ENCODE data around the gene TREX2. TPM values are rescaled to one million over a fixed set of nuclear protein-coding genes. Genes with fewer than 3 reads are reported as not detected.
A peak's percentile ranks its signal among the peaks of the same experiment; 100 is the strongest.

TREX2 gene
- total RNA-seq, 3 donors from 2014 or later: 1.0 to 4.3 (median 1.9) TPM

GRCh38 chrX:153446950-153447580 lies 1.2 kb upstream of the TREX2 start:
- no peak overlapping the region for H3K4me3 ChIP-seq
- DNase-seq (ENCODE audit: low spot score in 2 of 2): no peak
- intact Hi-C loops (cut with DNase I; ENCODE audit: low total_unique reads): no loop called here
- H3K4me1 ChIP-seq: no peaks in the 10 kb centered on the region
- peaks cover 0 to 14% of the 10 kb centered on the region in 2 donors for H3K27me3 ChIP-seq
- no peaks in the 10 kb centered on the region for H3K36me3 ChIP-seq
- TF ChIP-seq CTCF (IDR thresholded peaks at IDR 0.05) (no peak), POLR2A (IDR thresholded peaks at IDR 0.05) (no peak), POLR2AphosphoS5 (IDR thresholded peaks at IDR 0.05) (no peak)
- no peak overlapping the region for H3K27ac ChIP-seq
- no peaks in the 10 kb centered on the region for H3K9me3 ChIP-seq

- Histone ChIP-seq H3K4me1 (no peaks in the 10 kb centered on the region), H3K27me3 (peaks cover 0 to 14% of the 10 kb centered on the region in 2 donors), H3K4me3 (no peak overlapping the region), H3K36me3 (no peaks in the 10 kb centered on the region), H3K27ac (no peak overlapping the region), H3K9me3 (no peaks in the 10 kb centered on the region)
- intact Hi-C loops (cut with DNase I; ENCODE audit: low total_unique reads): no loop called here
- no peak for TF ChIP-seq POLR2A (IDR thresholded peaks at IDR 0.05)
- no peak for TF ChIP-seq CTCF (IDR thresholded peaks at IDR 0.05)
- no peak for TF ChIP-seq POLR2AphosphoS5 (IDR thresholded peaks at IDR 0.05)
- no peak for DNase-seq (ENCODE audit: low spot score in 2 of 2)
Measured at GRCh38 chrX:153446636-153446936, 730 bp upstream of the TREX2 start.

DNA sequence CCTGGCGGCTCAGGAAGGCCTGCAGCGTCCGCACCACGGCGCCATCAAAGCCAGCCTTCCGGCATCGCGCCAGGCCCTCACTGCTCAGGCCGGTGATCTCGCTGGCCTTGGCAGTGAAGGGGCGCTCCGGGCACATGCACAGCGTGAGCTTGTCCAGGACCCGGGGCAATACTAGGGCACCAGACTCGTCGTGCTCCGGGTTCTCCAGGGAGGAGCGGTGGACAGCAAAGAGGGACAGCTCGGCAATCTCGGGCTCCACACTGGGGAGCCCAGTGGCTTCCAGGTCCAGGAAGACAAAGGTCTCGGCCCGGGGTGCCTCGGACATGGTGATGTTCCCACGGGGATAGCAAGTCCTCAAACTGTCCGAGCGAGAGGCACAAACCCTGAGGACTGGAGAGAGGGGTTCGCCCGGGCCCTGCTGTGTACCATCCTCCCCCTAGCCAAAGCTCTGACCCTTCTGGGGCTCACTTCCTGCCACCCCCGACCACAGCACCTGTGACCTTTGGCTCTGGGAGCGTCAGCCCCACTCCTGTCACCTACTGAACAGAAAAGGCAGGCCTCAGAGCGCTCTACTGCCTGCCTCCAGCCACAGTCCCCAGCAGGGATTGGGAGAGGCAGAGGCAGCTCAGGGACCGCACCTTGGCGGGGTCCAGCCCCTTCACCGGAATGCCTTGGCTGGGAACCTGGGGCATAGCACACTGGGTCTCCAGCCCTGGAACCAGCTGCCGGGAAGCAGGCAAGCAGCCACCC lies 575 bp downstream of the TREX2 start:
- DNase-seq (ENCODE audit: low spot score in 2 of 2): no peak
- TF ChIP-seq POLR2A (IDR thresholded peaks at IDR 0.05): no peak
- intact Hi-C loops (cut with DNase I; ENCODE audit: low total_unique reads): no loop called here

DNA sequence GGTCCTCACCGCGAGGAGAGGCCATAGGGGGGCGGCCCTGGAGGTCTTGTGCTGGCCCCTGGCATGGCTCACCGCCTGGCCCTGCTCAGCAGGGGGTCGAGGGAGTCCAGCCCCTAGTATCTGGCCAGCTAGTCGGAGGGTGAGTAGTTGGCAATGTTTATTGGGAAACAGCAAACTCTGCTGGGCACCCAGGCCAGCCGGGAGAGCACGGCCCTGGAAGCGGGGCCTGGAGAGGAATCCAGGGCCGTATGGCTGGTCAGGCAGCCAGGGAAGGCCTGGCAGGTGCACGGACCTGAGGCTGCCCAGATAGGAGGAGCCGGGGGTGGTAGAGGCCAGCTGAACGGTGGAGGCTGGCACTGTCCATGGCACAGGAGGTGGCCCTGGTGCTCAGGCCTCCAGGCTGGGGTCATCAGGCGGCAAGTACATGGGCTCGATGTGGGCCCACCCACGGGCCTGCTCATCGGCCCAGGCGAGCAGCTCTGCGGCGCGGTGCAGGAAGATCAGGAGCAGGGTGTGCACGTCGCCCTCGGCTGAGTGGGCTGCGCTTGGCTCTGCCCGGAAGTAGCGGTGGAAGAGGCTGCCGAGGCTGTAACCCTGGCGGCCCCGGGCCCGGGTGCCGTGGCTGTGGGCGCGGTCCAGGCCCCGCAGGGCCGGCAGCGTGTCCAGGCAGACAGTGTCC lies 1.4 kb downstream of the TREX2 start:
- intact Hi-C loops (cut with DNase I; ENCODE audit: low total_unique reads): no loop called here
- Histone ChIP-seq H3K4me3 (no peak overlapping the region), H3K36me3 (no peaks in the 10 kb centered on the region), H3K27ac (no peak overlapping the region), H3K4me1 (no peaks in the 10 kb centered on the region), H3K9me3 (peaks cover 0 to 9% of the 10 kb centered on the region in 2 donors), H3K27me3 (peaks cover 0 to 17% of the 10 kb centered on the region in 2 donors)
- no peak for DNase-seq (ENCODE audit: low spot score in 2 of 2)
- TF ChIP-seq POLR2AphosphoS5 (IDR thresholded peaks at IDR 0.05) (no peak), CTCF (IDR thresholded peaks at IDR 0.05) (no peak), POLR2A (IDR thresholded peaks at IDR 0.05) (no peak)

More for the DNA sequence above, 575 bp downstream of the TREX2 start:
- Histone ChIP-seq H3K36me3 (no peaks in the 10 kb centered on the region), H3K4me1 (no peaks in the 10 kb centered on the region), H3K9me3 (peaks cover 0 to 1% of the 10 kb centered on the region in 2 donors), H3K27ac (peak overlapping the region in 1 of 2 donors; percentile 25), H3K27me3 (peaks cover 0 to 17% of the 10 kb centered on the region in 2 donors), H3K4me3 (no peak overlapping the region)

GRCh38 chrX:153443476-153444332 lies 2.2 kb downstream of the TREX2 start:
- H3K27ac ChIP-seq: no peak overlapping the region
- no peak overlapping the region for H3K4me3 ChIP-seq
- peaks cover 0 to 12% of the 10 kb centered on the region in 2 donors for H3K27me3 ChIP-seq
- intact Hi-C loops (cut with DNase I; ENCODE audit: low total_unique reads): no loop called here
- peaks cover 0 to 13% of the 10 kb centered on the region in 2 donors for H3K9me3 ChIP-seq
- H3K4me1 ChIP-seq: no peaks in the 10 kb centered on the region
- DNase-seq (ENCODE audit: low spot score in 2 of 2): no peak
- TF ChIP-seq POLR2A (IDR thresholded peaks at IDR 0.05) (no peak), POLR2AphosphoS5 (IDR thresholded peaks at IDR 0.05) (no peak), CTCF (IDR thresholded peaks at IDR 0.05) (no peak)
- no peaks in the 10 kb centered on the region for H3K36me3 ChIP-seq

All from breast epithelium (tissue), 4 donors.